ENCODE data around the gene RAB5B. TPM values are rescaled to one million over a fixed set of nuclear protein-coding genes. Genes with fewer than 3 reads are reported as not detected.
A peak's percentile ranks its signal among the peaks of the same experiment; 100 is the strongest.
"Not testable (repeated sequence)": the region's sequence is repeated elsewhere in the genome, so short reads cannot be mapped to it uniquely, and the experiment has no call there.

The RAB5B gene
- total RNA-seq, 1 donor from 2014 or later: 88.2 TPM

DNA sequence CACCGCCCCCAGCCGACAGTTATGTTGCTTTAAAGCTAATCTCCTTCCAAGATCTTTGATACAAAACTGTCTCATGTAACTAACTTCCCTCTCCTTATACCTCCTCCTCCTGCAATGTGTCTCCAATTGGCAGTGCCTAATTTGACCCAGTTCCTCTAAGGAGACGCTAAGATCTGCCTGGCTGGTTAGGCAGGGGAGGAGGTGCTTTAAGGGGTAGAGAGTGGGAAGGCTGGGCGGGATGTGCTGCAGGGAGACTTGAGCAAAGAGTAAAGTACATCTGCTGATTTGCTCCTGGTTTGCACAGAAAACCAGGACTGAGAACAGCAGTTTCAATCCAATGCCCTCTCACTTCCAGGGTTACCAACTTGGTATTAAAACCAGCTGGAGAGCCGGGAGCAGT is 39.6 kb downstream of the RAB5B start:
- no peak for DNase-seq (ENCODE audit: low spot score)

DNA sequence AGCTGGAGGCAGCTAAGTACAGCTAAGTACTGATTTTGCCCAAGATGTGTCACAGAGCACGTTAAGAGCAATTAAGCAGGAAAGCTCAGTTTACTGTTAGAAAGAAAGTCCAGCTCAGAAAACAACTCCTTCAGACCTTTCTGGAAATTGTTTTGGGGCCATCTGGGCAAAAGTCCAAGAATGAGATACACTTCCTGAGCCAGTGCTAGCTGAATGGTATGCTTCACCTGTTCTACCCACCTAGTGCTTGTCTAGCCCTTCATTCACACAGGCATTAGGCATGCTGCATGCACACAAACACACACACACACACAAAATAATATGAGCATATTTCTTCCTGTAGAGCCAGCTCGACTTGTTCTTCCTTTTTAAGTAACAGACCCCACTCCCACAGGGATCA is 40.3 kb downstream of the RAB5B start:
- DNase-seq (ENCODE audit: low spot score): no peak

DNA sequence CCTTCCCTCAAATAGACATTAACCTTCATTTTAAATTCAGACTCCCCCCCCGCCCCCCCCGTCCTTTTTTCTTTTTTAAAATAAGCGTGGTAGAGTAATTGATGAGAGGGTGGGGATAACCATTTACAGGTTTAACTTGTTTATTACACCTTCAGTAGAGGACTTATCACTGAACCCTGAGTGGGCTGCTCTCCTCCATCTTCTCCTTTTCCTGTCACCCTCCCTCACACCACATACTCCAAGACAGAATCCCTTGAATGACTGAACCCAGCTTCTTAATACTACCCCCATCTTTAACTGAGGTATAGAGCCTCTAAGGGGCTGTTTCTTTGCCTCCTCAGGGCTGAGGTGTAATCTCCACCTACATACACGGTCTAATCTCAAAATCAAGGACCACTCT is 43.3 kb downstream of the RAB5B start:
- DNase-seq (ENCODE audit: low spot score): no peak

DNA sequence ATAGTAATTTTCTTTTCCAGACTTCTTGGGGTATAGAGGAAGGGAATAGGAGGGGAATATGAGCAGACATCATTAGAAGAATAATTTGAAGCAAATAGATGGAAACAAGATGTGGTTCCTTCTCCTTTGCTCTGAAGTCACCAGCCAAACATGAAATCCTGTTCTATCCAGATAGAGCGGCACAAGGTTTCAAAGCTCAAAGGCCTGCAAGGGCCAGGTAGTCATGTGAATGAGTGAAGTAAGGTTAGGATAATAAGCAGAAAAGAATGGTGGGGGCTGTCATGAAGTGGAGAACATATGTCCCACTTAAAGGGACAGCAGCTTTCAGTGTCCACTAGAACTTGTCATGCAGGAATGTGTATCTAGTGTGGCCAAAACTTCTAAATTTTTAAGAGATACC is 44.5 kb downstream of the RAB5B start:
- DNase-seq (ENCODE audit: low spot score): no peak

DNA sequence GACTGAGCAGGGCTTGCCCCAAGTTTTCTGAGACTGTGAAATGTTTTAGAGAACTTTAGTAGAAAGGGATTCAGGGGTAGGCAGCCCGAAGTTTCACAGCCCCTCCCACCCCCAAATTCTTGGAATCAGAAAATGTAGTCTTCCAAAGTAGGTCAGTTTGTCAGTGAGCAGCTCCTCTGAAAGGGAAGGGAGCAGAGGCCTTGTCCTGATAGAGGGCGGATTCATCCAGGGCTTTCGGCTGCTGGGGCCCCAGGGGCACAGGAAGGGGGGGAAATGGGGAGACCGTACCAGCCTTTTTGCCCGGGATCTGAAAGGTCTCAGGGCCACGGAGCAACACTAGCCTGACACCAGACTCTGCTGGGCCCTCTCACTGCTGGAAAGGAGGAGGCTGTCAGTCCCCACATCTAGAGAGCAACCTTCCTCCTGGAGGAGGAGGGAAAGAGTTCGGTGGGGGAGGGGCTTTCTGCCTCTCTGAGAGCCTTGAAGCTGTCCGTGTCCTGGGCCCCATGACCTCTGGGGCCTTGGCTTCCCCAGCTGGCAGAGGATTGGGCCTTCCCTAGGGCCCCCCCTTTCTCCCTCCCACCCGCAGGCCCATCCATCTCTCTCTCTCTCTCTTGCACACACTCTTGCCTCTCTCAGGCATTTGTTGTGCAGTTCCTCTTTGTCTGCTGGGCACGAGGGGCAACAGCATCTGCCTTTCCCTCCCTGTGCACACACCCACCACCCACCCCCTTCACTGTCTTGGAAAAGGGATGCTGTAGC is 46.7 kb downstream of the RAB5B start, which contains the start of gene IKZF4:
IKZF4 (plus strand) TSS at position 621 of the 762 bp plus-strand sequence. CDS start 451 bp downstream, outside the sequence.
- DNase-seq (ENCODE audit: low spot score): no peak

DNA sequence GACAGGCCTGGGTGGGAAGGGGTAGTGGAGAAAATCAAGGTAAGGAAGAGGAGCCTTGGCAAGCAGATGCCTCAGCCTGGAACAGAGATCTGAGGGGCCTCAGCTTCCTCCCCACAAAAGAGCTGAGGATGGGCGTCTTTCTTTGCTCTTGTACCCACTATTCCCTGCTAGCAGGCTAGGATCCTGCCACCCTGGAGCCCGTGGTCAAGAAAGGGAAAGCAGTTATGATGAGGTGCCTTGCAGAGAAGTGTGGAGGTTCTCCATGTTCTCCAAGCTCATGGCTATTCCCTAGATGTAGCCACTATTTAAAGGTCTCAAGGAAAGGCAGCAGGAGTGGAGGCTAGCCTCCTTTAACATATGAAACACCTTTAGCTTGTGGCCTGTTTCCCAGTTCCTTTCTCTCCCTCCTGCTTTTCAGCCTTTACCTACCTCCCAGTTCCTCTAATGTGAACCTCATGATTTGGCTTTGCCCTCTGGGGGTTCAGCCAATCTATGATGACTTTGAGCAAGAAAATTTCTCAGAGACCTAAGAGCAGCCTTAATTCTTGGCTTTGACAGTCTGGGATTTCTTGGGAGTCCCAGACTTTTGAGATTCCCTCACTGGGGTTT is 48.1 kb downstream of the RAB5B start:
- DNase-seq (ENCODE audit: low spot score): no peak

DNA sequence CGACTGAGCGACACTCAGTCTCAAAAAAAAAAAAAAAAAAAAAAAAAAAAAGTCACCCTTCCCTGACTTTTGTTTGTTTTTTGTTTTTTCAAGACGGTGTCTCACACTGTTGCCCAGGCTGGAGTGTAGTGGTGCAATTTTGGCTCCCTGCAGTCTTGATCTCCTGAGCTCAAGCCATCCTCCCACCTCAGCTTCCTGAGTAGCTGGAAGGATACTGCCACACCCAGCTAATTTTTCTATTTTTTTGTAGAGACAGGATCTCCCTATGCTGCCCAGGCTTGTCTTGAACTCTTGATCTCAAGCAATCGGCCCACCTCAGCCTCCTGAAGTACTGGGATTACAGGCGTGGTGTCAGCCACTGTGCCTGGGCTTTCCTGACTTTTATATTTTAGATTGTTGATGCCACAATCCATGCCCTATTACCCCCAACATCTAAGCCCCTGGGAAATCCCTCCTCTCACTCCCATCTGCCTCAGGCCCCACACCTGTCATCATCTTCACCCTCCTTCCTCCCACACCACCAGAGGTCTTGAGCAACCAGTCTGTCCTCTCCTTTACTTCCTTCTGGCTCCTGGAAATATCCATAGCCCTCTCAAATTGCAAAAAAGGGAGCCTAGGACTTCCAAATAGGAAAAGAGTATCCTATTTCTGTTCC is 54.8 kb downstream of the RAB5B start:
- no peak for DNase-seq (ENCODE audit: low spot score)

DNA sequence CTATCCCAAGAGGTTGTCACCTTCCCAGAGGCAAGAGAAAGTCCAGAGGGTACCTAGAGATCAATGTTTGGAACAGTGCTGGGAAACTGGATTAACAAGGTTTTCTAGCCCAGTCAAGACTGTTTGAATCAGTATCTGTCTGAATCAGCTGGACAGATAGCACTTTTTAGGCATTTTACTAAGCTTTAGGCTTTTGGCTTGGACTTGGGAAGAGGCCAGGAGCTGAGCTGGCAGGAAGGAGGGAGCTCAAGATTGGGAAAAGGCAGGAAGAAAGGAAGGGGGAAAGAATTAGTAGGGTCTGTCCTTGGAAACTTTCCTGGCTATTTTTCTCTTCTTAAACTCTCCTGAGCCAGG is 55.3 kb downstream of the RAB5B start:
- DNase-seq (ENCODE audit: low spot score): no peak

DNA sequence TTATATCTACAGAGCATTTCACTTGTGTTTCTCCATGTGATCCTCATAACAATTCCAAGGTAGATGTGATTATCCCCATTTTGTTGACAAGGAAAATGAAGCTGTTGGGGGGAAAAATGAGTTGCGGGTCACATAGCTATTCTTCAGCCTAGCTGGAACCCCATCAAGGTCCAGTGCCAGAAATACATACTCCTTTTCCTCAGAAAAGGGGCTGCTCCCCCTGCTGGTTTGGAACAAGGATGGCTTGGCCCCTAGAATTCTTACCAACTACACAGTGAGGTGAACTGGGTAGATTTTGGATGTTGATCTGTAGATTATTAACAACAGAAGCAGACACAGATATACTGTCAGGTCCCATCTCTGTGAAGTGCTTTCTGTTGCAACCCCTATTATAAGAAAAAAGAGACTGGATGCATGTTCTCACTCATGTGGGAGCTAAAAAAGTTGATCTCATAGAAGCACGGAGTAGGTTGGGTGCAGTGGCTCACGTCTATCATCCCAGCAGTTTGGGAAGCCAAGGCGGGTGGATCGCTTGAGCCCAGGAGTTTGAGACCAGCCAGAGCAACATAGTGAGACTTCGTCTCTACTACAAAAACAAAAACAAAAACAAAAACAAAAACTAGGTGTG is 55.9 kb downstream of the RAB5B start:
- DNase-seq (ENCODE audit: low spot score): no peak

DNA sequence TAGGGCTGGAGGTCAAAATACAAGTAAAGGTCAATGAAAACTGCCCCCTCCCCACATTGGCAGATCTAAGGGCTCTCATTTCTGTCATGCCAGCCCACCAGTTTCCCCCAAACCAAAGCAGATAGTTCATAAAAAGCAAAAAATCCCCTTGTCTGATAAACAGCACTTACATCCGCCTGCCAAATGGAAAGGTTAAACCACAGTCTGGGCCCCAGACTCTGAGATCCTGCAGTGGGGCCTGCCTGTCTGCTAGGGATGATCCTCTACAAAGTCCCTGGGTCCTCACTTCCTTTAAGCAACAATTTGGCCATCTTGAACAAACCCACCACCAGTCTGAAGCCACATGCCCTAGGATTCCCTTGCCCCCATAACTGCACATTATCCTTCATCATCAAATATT is 58.1 kb downstream of the RAB5B start:
- DNase-seq (ENCODE audit: low spot score): no peak

DNA sequence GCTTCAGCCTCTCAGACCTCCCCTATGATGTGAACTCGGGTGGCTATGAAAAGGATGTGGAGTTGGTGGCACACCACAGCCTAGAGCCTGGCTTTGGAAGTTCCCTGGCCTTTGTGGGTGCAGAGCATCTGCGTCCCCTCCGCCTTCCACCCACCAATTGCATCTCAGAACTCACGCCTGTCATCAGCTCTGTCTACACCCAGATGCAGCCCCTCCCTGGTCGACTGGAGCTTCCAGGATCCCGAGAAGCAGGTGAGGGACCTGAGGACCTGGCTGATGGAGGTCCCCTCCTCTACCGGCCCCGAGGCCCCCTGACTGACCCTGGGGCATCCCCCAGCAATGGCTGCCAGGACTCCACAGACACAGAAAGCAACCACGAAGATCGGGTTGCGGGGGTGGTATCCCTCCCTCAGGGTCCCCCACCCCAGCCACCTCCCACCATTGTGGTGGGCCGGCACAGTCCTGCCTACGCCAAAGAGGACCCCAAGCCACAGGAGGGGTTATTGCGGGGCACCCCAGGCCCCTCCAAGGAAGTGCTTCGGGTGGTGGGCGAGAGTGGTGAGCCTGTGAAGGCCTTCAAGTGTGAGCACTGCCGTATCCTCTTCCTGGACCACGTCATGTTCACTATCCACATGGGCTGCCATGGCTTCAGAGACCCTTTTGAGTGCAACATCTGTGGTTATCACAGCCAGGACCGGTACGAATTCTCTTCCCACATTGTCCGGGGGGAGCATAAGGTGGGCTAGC is 60.9 kb downstream of the RAB5B start:
- no peak for DNase-seq (ENCODE audit: low spot score)

DNA sequence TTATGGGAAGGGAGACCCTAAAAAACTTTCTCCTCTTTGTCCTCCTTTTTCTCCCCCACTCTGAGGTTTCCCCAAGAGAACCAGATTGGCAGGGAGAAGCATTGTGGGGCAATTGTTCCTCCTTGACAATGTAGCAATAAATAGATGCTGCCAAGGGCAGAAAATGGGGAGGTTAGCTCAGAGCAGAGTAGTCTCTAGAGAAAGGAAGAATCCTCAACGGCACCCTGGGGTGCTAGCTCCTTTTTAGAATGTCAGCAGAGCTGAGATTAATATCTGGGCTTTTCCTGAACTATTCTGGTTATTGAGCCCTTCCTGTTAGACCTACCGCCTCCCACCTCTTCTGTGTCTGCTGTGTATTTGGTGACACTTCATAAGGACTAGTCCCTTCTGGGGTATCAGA is 63.3 kb downstream of the RAB5B start:
- DNase-seq (ENCODE audit: low spot score): no peak

DNA sequence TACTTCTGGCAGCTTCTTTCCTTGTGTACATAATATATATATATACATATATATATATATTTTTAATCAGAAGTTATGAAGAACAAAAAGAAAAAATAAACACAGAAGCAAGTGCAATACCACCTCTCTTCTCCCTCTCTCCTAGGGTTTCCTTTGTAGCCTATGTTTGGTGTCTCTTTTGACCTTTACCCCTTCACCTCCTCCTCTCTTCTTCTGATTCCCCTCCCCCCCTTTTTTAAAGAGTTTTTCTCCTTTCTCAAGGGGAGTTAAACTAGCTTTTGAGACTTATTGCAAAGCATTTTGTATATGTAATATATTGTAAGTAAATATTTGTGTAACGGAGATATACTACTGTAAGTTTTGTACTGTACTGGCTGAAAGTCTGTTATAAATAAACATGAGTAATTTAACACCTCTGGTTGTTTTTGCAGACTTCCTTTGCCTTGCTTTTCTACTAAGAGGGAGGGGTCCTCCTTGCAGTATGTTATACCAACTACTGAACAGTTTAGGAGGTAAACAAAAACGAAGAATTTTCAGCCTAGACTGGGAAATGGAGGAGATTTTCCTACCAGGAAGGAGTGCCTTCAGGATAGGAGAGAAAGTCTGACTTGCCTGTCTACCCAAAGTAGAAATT is 64.3 kb downstream of the RAB5B start:
- no peak for DNase-seq (ENCODE audit: low spot score)

DNA sequence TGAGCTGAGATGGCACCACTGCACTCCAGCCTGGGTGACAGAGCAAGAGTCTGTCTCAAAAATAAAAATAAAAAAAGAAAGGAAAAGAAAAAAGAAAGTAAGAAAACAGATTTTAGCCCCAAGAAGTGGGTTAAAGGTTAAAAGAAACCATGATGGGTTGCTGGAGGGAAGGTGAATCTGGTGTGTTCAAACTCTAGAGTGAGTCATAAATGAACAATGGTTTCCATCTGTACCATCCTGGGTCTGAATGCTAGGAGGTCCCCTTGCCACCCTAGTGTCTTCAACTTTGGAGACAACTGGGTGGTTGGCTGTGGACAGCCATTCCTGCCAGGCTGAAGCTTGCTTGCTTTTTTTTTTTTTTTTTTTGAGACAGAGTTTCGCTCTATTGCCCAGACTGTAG is 66.3 kb downstream of the RAB5B start:
- no peak for DNase-seq (ENCODE audit: low spot score)

DNA sequence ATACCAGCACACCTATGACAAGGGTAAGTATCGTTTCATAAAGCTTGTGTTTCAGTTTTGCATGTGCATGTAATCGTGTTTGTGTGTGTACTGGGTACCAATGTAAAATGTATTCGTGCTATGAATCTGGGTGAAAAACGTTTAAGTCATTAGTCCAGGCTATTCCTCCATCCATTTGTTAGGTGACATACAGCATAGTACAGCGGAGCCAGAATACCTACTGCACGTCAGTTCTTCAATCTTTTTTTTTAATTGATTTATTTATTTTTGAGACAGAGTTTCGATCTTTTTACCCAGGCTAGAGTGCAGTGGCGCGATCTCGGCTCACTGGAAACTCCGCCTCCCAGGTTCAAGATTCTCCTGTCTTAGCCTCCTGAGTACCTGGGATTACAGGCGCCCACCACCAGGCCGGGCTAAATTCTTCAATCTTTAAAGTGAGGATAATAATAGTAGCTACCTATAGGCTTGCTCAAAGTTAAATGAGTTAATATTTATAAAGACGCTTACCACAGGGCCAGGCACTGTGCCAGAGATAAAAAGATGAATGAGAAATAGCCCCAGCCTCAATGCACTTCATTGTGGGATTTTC is 67.2 kb downstream of the RAB5B start:
- no peak for DNase-seq (ENCODE audit: low spot score)

DNA sequence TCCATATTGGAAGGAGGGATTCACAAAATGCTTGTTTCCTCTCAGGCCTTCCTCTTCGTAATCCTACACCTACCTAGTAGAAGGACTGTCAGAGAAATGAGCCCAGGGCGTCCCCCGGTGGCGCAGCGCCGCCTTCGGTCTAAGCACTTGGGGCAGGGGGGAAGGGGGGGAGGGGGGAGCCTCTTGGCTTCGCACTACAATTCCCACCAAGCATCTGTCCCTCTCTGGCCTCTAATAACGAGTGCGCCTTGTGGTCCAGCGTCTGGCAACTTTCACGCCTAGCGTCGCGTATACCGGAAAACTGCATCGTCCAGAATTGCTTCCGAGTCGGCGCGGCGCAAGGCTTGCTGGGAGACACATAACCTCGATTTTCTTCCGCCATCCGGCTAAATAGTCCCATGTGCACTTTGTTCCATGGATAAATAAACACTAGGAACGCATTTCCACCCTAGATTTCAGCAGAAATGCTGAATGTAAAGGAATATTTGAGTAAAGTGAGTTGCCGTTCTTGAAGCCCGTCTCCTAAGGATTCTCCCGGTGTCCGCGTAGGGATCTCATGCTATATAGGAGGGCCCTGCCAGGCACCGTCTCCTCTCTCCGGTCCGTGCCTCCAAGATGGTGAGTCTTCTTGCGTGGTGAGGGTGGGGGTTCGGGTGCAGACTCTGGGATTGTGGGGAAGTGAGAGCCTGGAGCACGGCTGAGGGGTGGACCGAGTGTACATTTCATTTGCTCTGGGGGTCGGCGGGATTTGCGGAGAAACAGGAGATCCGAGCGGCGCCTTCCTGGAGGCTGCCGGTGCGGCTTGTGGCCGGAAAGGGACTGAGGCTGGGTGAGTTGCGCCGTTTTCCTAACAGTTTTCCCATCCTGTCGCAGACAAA is 67.9 kb downstream of the RAB5B start, which contains the start of gene RPS26:
RPS26 (plus strand) TSS at position 367 of the 878 bp plus-strand sequence; CDS start at position 616, 249 bp downstream.
- DNase-seq (ENCODE audit: low spot score): peak; percentile 97

DNA sequence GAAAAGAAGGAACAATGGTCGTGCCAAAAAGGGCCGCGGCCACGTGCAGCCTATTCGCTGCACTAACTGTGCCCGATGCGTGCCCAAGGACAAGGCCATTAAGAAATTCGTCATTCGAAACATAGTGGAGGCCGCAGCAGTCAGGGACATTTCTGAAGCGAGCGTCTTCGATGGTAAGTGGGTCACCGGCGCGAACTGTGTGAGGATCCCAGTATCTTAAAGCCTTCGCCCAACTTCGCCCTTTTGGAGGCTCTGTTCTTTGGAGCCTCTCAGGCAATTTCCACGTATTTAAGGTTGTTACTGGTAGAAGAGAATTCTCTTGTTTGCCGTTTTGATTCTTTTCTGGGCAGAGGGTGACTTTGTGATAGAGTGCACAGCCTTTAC is 68.5 kb downstream of the RAB5B start:
- not testable (repeated sequence) for DNase-seq (ENCODE audit: low spot score)

DNA sequence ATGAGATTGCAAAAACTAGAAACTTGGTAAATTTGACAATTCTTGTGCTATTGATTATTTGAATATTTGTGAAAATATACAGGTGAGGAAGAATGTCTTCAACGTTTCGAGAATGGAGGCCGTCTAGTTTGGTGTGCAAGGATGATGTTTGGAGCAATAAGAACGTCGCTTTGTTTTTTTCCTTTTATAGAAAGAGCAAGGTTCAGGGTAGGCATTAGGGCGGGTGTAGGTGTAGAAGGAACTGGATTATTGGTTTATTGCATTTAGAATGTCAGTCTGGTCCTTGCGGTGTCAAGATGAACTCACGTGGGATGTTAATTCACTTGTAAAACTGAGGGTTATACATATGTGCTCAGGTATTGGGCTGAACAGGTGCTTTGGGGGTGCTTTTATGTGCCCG is 69.0 kb downstream of the RAB5B start:
- DNase-seq (ENCODE audit: low spot score): no peak

Measured in mesenteric fat pad (tissue), 1 donor.